Vagina (tissue), 2 donors: ENCODE measurements around the gene ZSCAN12.

Experiments
- POLR2A ChIP-seq, 2 donors: fragments of 450-650 bp; IDR thresholded peaks; one replicate each; pipeline ENCODE4 v1.6.1; 2017; ENCODE audit warnings: antibody characterized with exemption in 2 of 2, mild to moderate bottlenecking in 2 of 2, moderate library complexity in 2 of 2
- POLR2AphosphoS5 ChIP-seq, 2 donors: sonication (generic); formaldehyde crosslinking; IDR thresholded peaks; one replicate each; pipeline ENCODE4 v1.9.0; 2017; ENCODE audit warnings: antibody characterized with exemption in 2 of 2, mild to moderate bottlenecking in 2 of 2, low read depth in 1 of 2; ENCODE audit not compliant: insufficient read depth in 1 of 2
- TF ChIP-seq, protein P1 (sequence below), 3 experiments: fragments of 450-650 bp in 2 of 3; fragments of 200-600 bp in 1 of 3; sonication (generic) in 1 of 3; IDR thresholded peaks; one replicate each; pipeline ENCODE4 v1.5.1; 2017 to 2019; ENCODE audit warnings: antibody characterized with exemption in 3 of 3, mild to moderate bottlenecking in 2 of 3, moderate library complexity in 2 of 3

- TF ChIP-seq POLR2A (IDR thresholded peaks at IDR 0.05) = no peak
- TF ChIP-seq POLR2AphosphoS5 (IDR thresholded peaks at IDR 0.05; ENCODE audit: insufficient read depth in 1 of 2, low read depth in 1 of 2) = no peak
- TF ChIP-seq, protein P1, sequence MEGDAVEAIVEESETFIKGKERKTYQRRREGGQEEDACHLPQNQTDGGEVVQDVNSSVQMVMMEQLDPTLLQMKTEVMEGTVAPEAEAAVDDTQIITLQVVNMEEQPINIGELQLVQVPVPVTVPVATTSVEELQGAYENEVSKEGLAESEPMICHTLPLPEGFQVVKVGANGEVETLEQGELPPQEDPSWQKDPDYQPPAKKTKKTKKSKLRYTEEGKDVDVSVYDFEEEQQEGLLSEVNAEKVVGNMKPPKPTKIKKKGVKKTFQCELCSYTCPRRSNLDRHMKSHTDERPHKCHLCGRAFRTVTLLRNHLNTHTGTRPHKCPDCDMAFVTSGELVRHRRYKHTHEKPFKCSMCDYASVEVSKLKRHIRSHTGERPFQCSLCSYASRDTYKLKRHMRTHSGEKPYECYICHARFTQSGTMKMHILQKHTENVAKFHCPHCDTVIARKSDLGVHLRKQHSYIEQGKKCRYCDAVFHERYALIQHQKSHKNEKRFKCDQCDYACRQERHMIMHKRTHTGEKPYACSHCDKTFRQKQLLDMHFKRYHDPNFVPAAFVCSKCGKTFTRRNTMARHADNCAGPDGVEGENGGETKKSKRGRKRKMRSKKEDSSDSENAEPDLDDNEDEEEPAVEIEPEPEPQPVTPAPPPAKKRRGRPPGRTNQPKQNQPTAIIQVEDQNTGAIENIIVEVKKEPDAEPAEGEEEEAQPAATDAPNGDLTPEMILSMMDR (IDR thresholded peaks at IDR 0.05) = no peak
These were observed 64.4 kb downstream of the ZSCAN12 start for GRCh38 chr6:28335040-28335563.
